GM12891 (cell line): ENCODE measurements around the gene PLIN1.

ENCODE experiments used
- POLR2A ChIP-seq: IDR thresholded peaks from 2 replicates; pipeline ENCODE4 v1.6.1; 2011; ENCODE audit warnings: low read depth, low read length, control low read depth
- POLR2AphosphoS5 ChIP-seq: IDR thresholded peaks from 2 replicates; pipeline ENCODE4 v1.6.1; 2011; ENCODE audit warnings: low read depth, low read length, control low read depth
- SPI1 ChIP-seq: IDR thresholded peaks from 2 replicates; pipeline ENCODE4 v1.6.1; 2011; ENCODE audit warnings: low read depth, low read length, control low read depth

DNA sequence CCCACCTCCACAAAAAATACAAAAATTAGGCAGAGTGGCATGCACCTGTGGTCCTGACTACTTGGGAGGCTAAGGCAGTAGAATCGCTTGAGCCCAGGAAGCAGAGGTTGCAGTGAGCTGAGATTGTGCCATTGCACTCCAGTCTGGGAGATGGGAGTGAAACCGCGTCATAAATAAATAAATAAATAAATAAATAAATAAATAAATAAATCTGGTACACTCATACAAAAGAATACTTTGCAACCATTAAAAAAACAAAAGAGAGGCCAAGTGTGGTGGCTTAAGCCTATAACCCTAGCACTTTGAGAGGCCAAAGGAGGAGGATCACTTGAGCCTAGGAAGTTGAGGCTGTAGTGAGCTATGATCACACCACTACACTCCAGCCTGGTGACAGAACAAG, 43.9 kb upstream of the PLIN1 start:
- TF ChIP-seq POLR2A (no peak), POLR2AphosphoS5 (no peak), SPI1 (no peak)
